ENCODE results near the gene WDR90. TPM values are rescaled to one million over a fixed set of nuclear protein-coding genes. Genes with fewer than 3 reads are reported as not detected.

Gene WDR90
- total RNA-seq, 5 donors from 2014 or later (not counting 1 experiment from before 2014, with no cell fraction given) = 19.7 to 35.7 (median 23.4) TPM

GRCh38 chr16:660132-660458 lies 10.9 kb downstream of the WDR90 start:
- Histone ChIP-seq H3K9me3 (no peaks in the 10 kb centered on the region), H3K27ac (ENCODE audit: low read length) (no peak overlapping the region), H3K36me3 (ENCODE audit: control insufficient read depth in 2 of 2, extremely low read depth in 1 of 2, insufficient read depth in 1 of 2, low read length in 1 of 2) (no peaks in the 10 kb centered on the region), H3K4me3 (ENCODE audit: control insufficient read depth in 1 of 2, extremely low read depth in 1 of 2, low read length in 1 of 2) (no peak overlapping the region), H3K4me1 (ENCODE audit: control insufficient read depth in 1 of 2, extremely low read depth in 1 of 2, insufficient read depth in 2 of 2, low read length in 2 of 2) (peaks cover 0 to 16% of the 10 kb centered on the region in 2 experiments), H3K27me3 (replicated peaks in 1 of 2; ENCODE audit: control insufficient read depth in 2 of 2, extremely low read depth in 1 of 2, insufficient read depth in 2 of 2, low read length in 1 of 2) (no peaks in the 10 kb centered on the region)
- ChIA-PET POLR2A (no interaction called here), CTCF (interaction anchor here in 1 of 2 donors (0.5 kb wide), 1 partner anchor 307 kb away, joined by 3 read pairs; the partner anchor contains the start of gene AXIN1)
- Mint-ChIP-seq H3K4me1 (peaks cover 0 to 7% (median 5%) of the 10 kb centered on the region in 3 donors), H3K27ac (no peak overlapping the region), H3K4me3 (no peak overlapping the region), H3K36me3 (no peaks in the 10 kb centered on the region), H3K27me3 (no peaks in the 10 kb centered on the region), H3K9me3 (no peaks in the 10 kb centered on the region)
- DNase-seq = no peak
- WGBS (ENCODE audit: insufficient coverage) = 82% methylated on average over 4 of the region's 6 CpGs
- peak in 1 of 4 experiments; percentile 6 for ATAC-seq (replicated peaks in 1 of 4)

- ChIA-PET POLR2A (no interaction called here), CTCF (interaction anchor here in 1 of 2 donors (0.5 kb wide), 1 partner anchor 308 kb away, joined by 3 read pairs; the partner anchor contains the start of gene AXIN1)
- Mint-ChIP-seq H3K4me1 (peaks cover 0 to 7% (median 5%) of the 10 kb centered on the region in 3 donors), H3K27ac (no peak overlapping the region), H3K36me3 (no peaks in the 10 kb centered on the region), H3K4me3 (no peak overlapping the region), H3K27me3 (no peaks in the 10 kb centered on the region), H3K9me3 (no peaks in the 10 kb centered on the region)
- WGBS (ENCODE audit: insufficient coverage) = 64% methylated on average over 29 of the region's 43 CpGs
- Histone ChIP-seq H3K36me3 (ENCODE audit: control insufficient read depth in 2 of 2, extremely low read depth in 1 of 2, insufficient read depth in 1 of 2, low read length in 1 of 2) (no peaks in the 10 kb centered on the region), H3K9me3 (no peaks in the 10 kb centered on the region), H3K27ac (ENCODE audit: low read length) (no peak overlapping the region), H3K27me3 (replicated peaks in 1 of 2; ENCODE audit: control insufficient read depth in 2 of 2, extremely low read depth in 1 of 2, insufficient read depth in 2 of 2, low read length in 1 of 2) (no peaks in the 10 kb centered on the region), H3K4me3 (ENCODE audit: control insufficient read depth in 1 of 2, extremely low read depth in 1 of 2, low read length in 1 of 2) (no peak overlapping the region), H3K4me1 (ENCODE audit: control insufficient read depth in 1 of 2, extremely low read depth in 1 of 2, insufficient read depth in 2 of 2, low read length in 2 of 2) (peaks cover 0 to 16% of the 10 kb centered on the region in 2 experiments)
- ATAC-seq (replicated peaks in 1 of 4) (peak; percentile 67 to 83 (median 72)), DNase-seq (peak in 32 of 35 experiments; percentile 29 to 76 (median 56))
Observed at GRCh38 chr16:660459-661183, 11.5 kb downstream of the WDR90 start.

- CTCF ChIA-PET = no interaction called here
- no peak for ATAC-seq (replicated peaks in 1 of 4)
- H3K27me3 ChIP-seq (replicated peaks in 1 of 2; ENCODE audit: control insufficient read depth in 2 of 2, extremely low read depth in 1 of 2, insufficient read depth in 2 of 2, low read length in 1 of 2) = no peaks in the 10 kb centered on the region
- no peaks in the 10 kb centered on the region for H3K36me3 ChIP-seq (ENCODE audit: control insufficient read depth in 2 of 2, extremely low read depth in 1 of 2, insufficient read depth in 1 of 2, low read length in 1 of 2)
- no peaks in the 10 kb centered on the region for H3K27me3 Mint-ChIP-seq
- H3K27ac ChIP-seq (ENCODE audit: low read length) = no peak overlapping the region
- H3K4me3 Mint-ChIP-seq = no peak overlapping the region
- POLR2A ChIA-PET = no interaction called here
- peaks cover 0 to 16% of the 10 kb centered on the region in 2 experiments for H3K4me1 ChIP-seq (ENCODE audit: control insufficient read depth in 1 of 2, extremely low read depth in 1 of 2, insufficient read depth in 2 of 2, low read length in 2 of 2)
- DNase-seq = no peak
- no peaks in the 10 kb centered on the region for H3K9me3 ChIP-seq
- no peak overlapping the region for H3K27ac Mint-ChIP-seq
- no peak overlapping the region for H3K4me3 ChIP-seq (ENCODE audit: control insufficient read depth in 1 of 2, extremely low read depth in 1 of 2, low read length in 1 of 2)
- 79% methylated on average over 22 of the region's 35 CpGs for WGBS (ENCODE audit: insufficient coverage)
- H3K36me3 Mint-ChIP-seq = no peaks in the 10 kb centered on the region
- H3K9me3 Mint-ChIP-seq = no peaks in the 10 kb centered on the region
- H3K4me1 Mint-ChIP-seq = peaks cover 0 to 7% (median 5%) of the 10 kb centered on the region in 3 donors
Observed at GRCh38 chr16:661184-661821, 12.1 kb downstream of the WDR90 start.

GRCh38 chr16:662095-662494 lies 12.9 kb downstream of the WDR90 start:
- H3K27me3 ChIP-seq (replicated peaks in 1 of 2; ENCODE audit: control insufficient read depth in 2 of 2, extremely low read depth in 1 of 2, insufficient read depth in 2 of 2, low read length in 1 of 2) = no peaks in the 10 kb centered on the region
- POLR2A ChIA-PET = no interaction called here
- H3K27ac ChIP-seq (ENCODE audit: low read length) = no peak overlapping the region
- ATAC-seq (replicated peaks in 1 of 4) (no peak), DNase-seq (no peak)
- H3K27ac Mint-ChIP-seq = no peak overlapping the region
- no peaks in the 10 kb centered on the region for H3K9me3 Mint-ChIP-seq
- WGBS (ENCODE audit: insufficient coverage) = 96% methylated on average over 19 of the region's 19 CpGs
- H3K4me1 ChIP-seq (ENCODE audit: control insufficient read depth in 1 of 2, extremely low read depth in 1 of 2, insufficient read depth in 2 of 2, low read length in 2 of 2) = peaks cover 3 to 24% of the 10 kb centered on the region in 2 experiments
- H3K27me3 Mint-ChIP-seq = no peaks in the 10 kb centered on the region
- CTCF ChIA-PET = no interaction called here
- H3K9me3 ChIP-seq = no peaks in the 10 kb centered on the region
- H3K4me1 Mint-ChIP-seq = peaks cover 0 to 10% (median 5%) of the 10 kb centered on the region in 3 donors
- H3K36me3 Mint-ChIP-seq = no peaks in the 10 kb centered on the region
- no peak overlapping the region for H3K4me3 Mint-ChIP-seq
- no peak overlapping the region for H3K4me3 ChIP-seq (ENCODE audit: control insufficient read depth in 1 of 2, extremely low read depth in 1 of 2, low read length in 1 of 2)
- no peaks in the 10 kb centered on the region for H3K36me3 ChIP-seq (ENCODE audit: control insufficient read depth in 2 of 2, extremely low read depth in 1 of 2, insufficient read depth in 1 of 2, low read length in 1 of 2)

- no peak overlapping the region for H3K4me3 ChIP-seq (ENCODE audit: control insufficient read depth in 1 of 2, extremely low read depth in 1 of 2, low read length in 1 of 2)
- ChIA-PET POLR2A (no interaction called here), CTCF (no interaction called here)
- no peaks in the 10 kb centered on the region for H3K36me3 ChIP-seq (ENCODE audit: control insufficient read depth in 2 of 2, extremely low read depth in 1 of 2, insufficient read depth in 1 of 2, low read length in 1 of 2)
- no peak overlapping the region for H3K27ac Mint-ChIP-seq
- DNase-seq (no peak), ATAC-seq (replicated peaks in 1 of 4) (no peak)
- no peaks in the 10 kb centered on the region for H3K27me3 ChIP-seq (replicated peaks in 1 of 2; ENCODE audit: control insufficient read depth in 2 of 2, extremely low read depth in 1 of 2, insufficient read depth in 2 of 2, low read length in 1 of 2)
- H3K36me3 Mint-ChIP-seq = no peaks in the 10 kb centered on the region
- no peak overlapping the region for H3K27ac ChIP-seq (ENCODE audit: low read length)
- H3K9me3 ChIP-seq = no peaks in the 10 kb centered on the region
- H3K4me1 Mint-ChIP-seq = peaks cover 0 to 13% (median 7%) of the 10 kb centered on the region in 3 donors
- no peaks in the 10 kb centered on the region for H3K27me3 Mint-ChIP-seq
- no peak overlapping the region for H3K4me3 Mint-ChIP-seq
- no peaks in the 10 kb centered on the region for H3K9me3 Mint-ChIP-seq
- WGBS (ENCODE audit: insufficient coverage) = 94% methylated on average over 21 of the region's 21 CpGs
- peaks cover 3 to 29% of the 10 kb centered on the region in 2 experiments for H3K4me1 ChIP-seq (ENCODE audit: control insufficient read depth in 1 of 2, extremely low read depth in 1 of 2, insufficient read depth in 2 of 2, low read length in 2 of 2)
Observed at GRCh38 chr16:662597-662996, 13.4 kb downstream of the WDR90 start.

GRCh38 chr16:666572-666971 lies 17.4 kb downstream of the WDR90 start:
- H3K36me3 Mint-ChIP-seq = peaks cover 3% of the 10 kb centered on the region
- H3K9me3 ChIP-seq = no peaks in the 10 kb centered on the region
- H3K27ac ChIP-seq (ENCODE audit: low read length) = peak overlapping the region; percentile 74
- H3K27ac Mint-ChIP-seq = no peak overlapping the region
- H3K27me3 ChIP-seq (replicated peaks in 1 of 2; ENCODE audit: control insufficient read depth in 2 of 2, extremely low read depth in 1 of 2, insufficient read depth in 2 of 2, low read length in 1 of 2) = no peaks in the 10 kb centered on the region
- no peak for DNase-seq
- no peaks in the 10 kb centered on the region for H3K9me3 Mint-ChIP-seq
- POLR2A ChIA-PET = no interaction called here
- peaks cover 4 to 27% of the 10 kb centered on the region in 2 donors for H3K36me3 ChIP-seq (ENCODE audit: control insufficient read depth in 2 of 2, extremely low read depth in 1 of 2, insufficient read depth in 1 of 2, low read length in 1 of 2)
- CTCF ChIA-PET = no interaction called here
- 91% methylated on average over 13 of the region's 13 CpGs for WGBS (ENCODE audit: insufficient coverage)
- H3K27me3 Mint-ChIP-seq = no peaks in the 10 kb centered on the region
- peaks cover 0 to 13% (median 11%) of the 10 kb centered on the region in 3 donors for H3K4me1 Mint-ChIP-seq
- H3K4me1 ChIP-seq (ENCODE audit: control insufficient read depth in 1 of 2, extremely low read depth in 1 of 2, insufficient read depth in 2 of 2, low read length in 2 of 2) = peaks cover 3 to 27% of the 10 kb centered on the region in 2 experiments
- H3K4me3 Mint-ChIP-seq = peak overlapping the region in 1 of 3 donors; percentile 73
- ATAC-seq (replicated peaks in 1 of 4) = no peak
- no peak overlapping the region for H3K4me3 ChIP-seq (ENCODE audit: control insufficient read depth in 1 of 2, extremely low read depth in 1 of 2, low read length in 1 of 2)
